Spleen (tissue), 11 donors: ENCODE data around the gene SLC35F5. TPM values are rescaled to one million over a fixed set of nuclear protein-coding genes. Genes with fewer than 3 reads are reported as not detected.

Source experiments
- DNase-seq: peaks from one replicate; pipeline ENCODE4 v3.0.0-alpha.2; 2020
- H3K27ac ChIP-seq, 8 donors: fragments of 200-600 bp; sonication (generic) in 7 of 8; 1 replicate in 4 of 8; 2 replicates in 4 of 8; pipeline versions ENCODE4 v1.5.0 to v1.8.0; 2016 to 2021; ENCODE audit warnings: inconsistent platforms in 4 of 8, mild to moderate bottlenecking in 4 of 8, moderate library complexity in 1 of 8
- H3K27me3 ChIP-seq, 7 donors: fragments of 200-600 bp; sonication (generic) in 6 of 7; replicated peaks in 1 of 7; 1 replicate in 4 of 7; 2 replicates in 3 of 7; pipeline versions ENCODE4 v1.5.0 to v1.8.0; 2016 to 2021; ENCODE audit warnings: inconsistent platforms in 3 of 7, mild to moderate bottlenecking in 1 of 7
- H3K36me3 ChIP-seq, 6 donors: fragments of 200-600 bp; sonication (generic) in 5 of 6; 1 replicate in 4 of 6; 2 replicates in 2 of 6; pipeline versions ENCODE4 v1.5.0 to v1.8.0; 2016 to 2021; ENCODE audit warnings: inconsistent platforms in 2 of 6
- H3K4me1 ChIP-seq, 6 donors: fragments of 200-600 bp; sonication (generic) in 5 of 6; 1 replicate in 3 of 6; 2 replicates in 3 of 6; pipeline versions ENCODE4 v1.5.0 to v1.8.0; 2016 to 2021; ENCODE audit warnings: inconsistent platforms in 3 of 6
- H3K4me3 ChIP-seq, 8 donors: fragments of 200-600 bp; sonication (generic) in 7 of 8; 1 replicate in 4 of 8; 2 replicates in 4 of 8; pipeline versions ENCODE4 v1.5.0 to v1.8.0; 2016 to 2021; ENCODE audit warnings: inconsistent platforms in 4 of 8, mild to moderate bottlenecking in 4 of 8, moderate library complexity in 2 of 8
- H3K9me3 ChIP-seq, 8 donors: fragments of 200-600 bp; sonication (generic) in 7 of 8; 1 replicate in 4 of 8; 2 replicates in 4 of 8; pipeline versions ENCODE4 v1.5.0 to v1.8.0; 2016 to 2021; ENCODE audit warnings: inconsistent platforms in 4 of 8
- CTCF ChIP-seq, 11 experiments: fragments of 200-600 bp in 7 of 11; fragments of 450-650 bp in 4 of 11; sonication (generic) in 4 of 11; IDR thresholded peaks in 8 of 11; conservative IDR thresholded peaks in 3 of 11; 1 replicate in 7 of 11; 2 replicates in 4 of 11; pipeline versions ENCODE4 v1.4.0 to v1.8.0; 2016 to 2021; ENCODE audit warnings: antibody characterized with exemption in 11 of 11, inconsistent platforms in 4 of 11, mild to moderate bottlenecking in 1 of 11
- POLR2A ChIP-seq, 3 donors: fragments of 450-650 bp; IDR thresholded peaks; one replicate each; pipeline ENCODE4 v1.5.1; 2017; ENCODE audit warnings: antibody characterized with exemption in 3 of 3, mild to moderate bottlenecking in 1 of 3
- POLR2AphosphoS5 ChIP-seq, 3 donors: sonication (generic); formaldehyde crosslinking; IDR thresholded peaks; one replicate each; pipeline ENCODE4 v1.5.1; 2017; ENCODE audit warnings: antibody characterized with exemption in 3 of 3
- WGBS, 5 donors: extraction: QIAGEN DNeasy Blood & Tissue Kit in 3 of 5; methylation state at CpG; one replicate each; pipeline versions ENCODE4 v1.1.5 to v1.1.7; 2013 to 2018; 5-methylcytosine and 5-hydroxymethylcytosine counted together
- intact Hi-C: fragments of 100-400 bp; cut with DNase I; formaldehyde crosslinking; loops from one replicate; pipeline ENCODE4 v1.15.0; 2023; ENCODE audit warnings: low total_unique reads
- polyA plus RNA-seq, 3 donors: library from polyadenylated mRNA; stranded (reverse); fragments of 200-250 nt; gene quantifications; one replicate each; pipeline ENCODE4 v1.2.1, GENCODE V29; 2013
- total RNA-seq, 7 donors: library from RNA; depleted of rRNA in 3 of 7; stranded (reverse); fragments of >200 nt in 3 of 7; fragmentation: NEBNext Ultra II Directional in 4 of 7; extraction: Animal tissue kit (Norgen Biotek cat#: 25700) in 4 of 7; gene quantifications; one replicate each; pipeline versions ENCODE4 v1.1.0 to v1.2.1, GENCODE V29; 2016 to 2021
- donor health status: healthy with polysubstance abuse.
- donor health status: DM: no; HTN: no; CAD: no; lungs with moderate emphysema.
- donor health status: DM: no; HTN: no; CAD: no.
- donor health status: Bipolar disorder and iron deficiency.
- donor health status: healthy.
- donor health status: DM: no; HTN: no; CAD: no.
- donor health status: DM: yes; HTN: yes; CAD: no.

Gene SLC35F5
- total and polyA plus RNA-seq, 10 donors: 10.4 to 104 (median 56.1) TPM

DNA sequence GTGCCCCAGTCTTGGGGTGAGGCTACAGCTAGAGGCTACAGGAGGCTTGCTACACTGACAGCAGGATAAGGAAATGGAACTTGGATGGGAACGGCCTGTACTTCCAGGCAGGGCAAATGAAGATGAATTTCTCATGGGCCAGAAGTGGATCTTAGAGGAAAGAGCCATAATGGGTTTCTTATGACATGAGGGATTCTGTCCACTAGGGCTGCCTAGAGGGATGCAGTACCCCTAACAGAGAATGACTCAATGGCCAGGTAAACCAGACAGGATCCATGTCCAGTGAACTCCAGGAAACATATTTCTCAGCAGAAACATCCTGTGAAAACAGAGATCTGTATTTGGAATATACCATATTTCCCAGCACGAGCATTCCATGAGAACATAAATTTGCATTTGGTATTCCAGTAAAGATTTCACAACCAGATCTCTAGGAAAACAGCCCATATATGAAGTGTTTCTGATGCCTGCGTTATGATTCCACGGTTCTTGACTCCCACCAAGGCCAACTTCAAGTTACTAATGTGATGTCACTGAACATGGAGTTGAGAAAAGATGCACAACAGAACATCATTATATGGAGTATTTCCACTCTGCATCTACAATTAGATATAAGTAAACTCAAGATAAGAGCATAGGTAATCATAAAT lies 11.5 kb upstream of the SLC35F5 start:
- H3K9me3 ChIP-seq: peaks cover 0 to 7% (median 0%) of the 10 kb centered on the region in 8 donors
- H3K36me3 ChIP-seq: no peaks in the 10 kb centered on the region
- WGBS, 5 donors: 80 to 95% (median 91%) methylated on average over 4 of the region's 4 CpGs
- no peak for DNase-seq
- no peaks in the 10 kb centered on the region for H3K4me1 ChIP-seq
- intact Hi-C loops: no loop called here
- H3K27me3 ChIP-seq: no peaks in the 10 kb centered on the region
- no peak overlapping the region for H3K4me3 ChIP-seq
- no peak overlapping the region for H3K27ac ChIP-seq
- TF ChIP-seq CTCF (IDR thresholded peaks at IDR 0.05 in 8 of 11, conservative IDR thresholded peaks at IDR 0.05 in 3 of 11) (no peak), POLR2AphosphoS5 (IDR thresholded peaks at IDR 0.05) (no peak), POLR2A (IDR thresholded peaks at IDR 0.05) (no peak)

GRCh38 chr2:113765276-113765675 lies 8.8 kb upstream of the SLC35F5 start:
- Histone ChIP-seq H3K36me3 (no peaks in the 10 kb centered on the region), H3K9me3 (peaks cover 0 to 7% (median 0%) of the 10 kb centered on the region in 8 donors), H3K27ac (no peak overlapping the region), H3K4me1 (no peaks in the 10 kb centered on the region), H3K4me3 (no peak overlapping the region), H3K27me3 (no peaks in the 10 kb centered on the region)
- intact Hi-C loops: no loop called here
- DNase-seq: no peak
- no peak for TF ChIP-seq POLR2AphosphoS5 (IDR thresholded peaks at IDR 0.05)
- no peak for TF ChIP-seq POLR2A (IDR thresholded peaks at IDR 0.05)
- TF ChIP-seq CTCF (IDR thresholded peaks at IDR 0.05 in 8 of 11, conservative IDR thresholded peaks at IDR 0.05 in 3 of 11): no peak
- WGBS, 5 donors: 78 to 90% (median 86%) methylated on average over 4 of the region's 4 CpGs

GRCh38 chr2:113762377-113763118 lies 6.1 kb upstream of the SLC35F5 start:
- WGBS, 5 donors: 72 to 82% (median 75%) methylated on average over 3 of the region's 3 CpGs
- no peaks in the 10 kb centered on the region for H3K27me3 ChIP-seq
- H3K9me3 ChIP-seq: peaks cover 0 to 7% (median 0%) of the 10 kb centered on the region in 8 donors
- no peak for DNase-seq
- intact Hi-C loops: no loop called here
- H3K27ac ChIP-seq: no peak overlapping the region
- H3K4me1 ChIP-seq: peaks cover 0 to 3% (median 2%) of the 10 kb centered on the region in 6 donors
- no peak for TF ChIP-seq CTCF (IDR thresholded peaks at IDR 0.05 in 8 of 11, conservative IDR thresholded peaks at IDR 0.05 in 3 of 11)
- TF ChIP-seq POLR2A (IDR thresholded peaks at IDR 0.05): no peak
- no peak for TF ChIP-seq POLR2AphosphoS5 (IDR thresholded peaks at IDR 0.05)
- H3K36me3 ChIP-seq: no peaks in the 10 kb centered on the region
- no peak overlapping the region for H3K4me3 ChIP-seq

DNA sequence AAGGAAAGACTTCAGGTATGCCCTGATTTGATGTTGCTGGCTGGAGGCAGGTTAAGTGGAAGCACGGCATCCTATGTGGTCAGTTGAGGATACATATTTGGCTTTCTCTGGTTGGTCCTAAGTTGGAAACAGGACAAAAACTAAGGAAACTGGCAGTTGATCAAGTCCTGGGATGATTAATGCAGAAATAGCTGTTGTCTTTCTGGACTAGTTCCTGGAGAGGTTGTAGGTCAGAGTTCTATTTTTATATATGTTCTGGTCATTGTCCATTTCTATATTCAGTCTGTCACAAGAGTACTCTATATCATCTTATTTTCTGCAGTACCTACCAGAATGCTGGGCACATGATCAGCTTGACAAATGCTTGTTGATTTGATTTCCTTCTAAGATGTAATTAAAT lies 4.0 kb upstream of the SLC35F5 start:
- WGBS, 5 donors: 52 to 70% (median 65%) methylated on average over 1 of the region's 1 CpG

More for the DNA sequence above, 4.0 kb upstream of the SLC35F5 start:
- TF ChIP-seq POLR2A (IDR thresholded peaks at IDR 0.05): no peak
- no peak for TF ChIP-seq CTCF (IDR thresholded peaks at IDR 0.05 in 8 of 11, conservative IDR thresholded peaks at IDR 0.05 in 3 of 11)
- no peak for TF ChIP-seq POLR2AphosphoS5 (IDR thresholded peaks at IDR 0.05)
- H3K27ac ChIP-seq: no peak overlapping the region
- intact Hi-C loops: no loop called here
- no peak overlapping the region for H3K4me3 ChIP-seq
- H3K27me3 ChIP-seq: no peaks in the 10 kb centered on the region
- peaks cover under 1 to 15% (median 9%) of the 10 kb centered on the region in 6 donors for H3K4me1 ChIP-seq
- DNase-seq: no peak
- H3K9me3 ChIP-seq: peaks cover 0 to 7% (median 0%) of the 10 kb centered on the region in 8 donors
- H3K36me3 ChIP-seq: no peaks in the 10 kb centered on the region
